T1000 (cell line): ENCODE measurements around the gene UNC5A.

Experiments used
- DNase-seq: peaks from one replicate; lab custom pipeline; 2025; ENCODE audit warnings: mixed read lengths; lab: John Stamatoyannopoulos, UW

The UNC5A gene

DNA sequence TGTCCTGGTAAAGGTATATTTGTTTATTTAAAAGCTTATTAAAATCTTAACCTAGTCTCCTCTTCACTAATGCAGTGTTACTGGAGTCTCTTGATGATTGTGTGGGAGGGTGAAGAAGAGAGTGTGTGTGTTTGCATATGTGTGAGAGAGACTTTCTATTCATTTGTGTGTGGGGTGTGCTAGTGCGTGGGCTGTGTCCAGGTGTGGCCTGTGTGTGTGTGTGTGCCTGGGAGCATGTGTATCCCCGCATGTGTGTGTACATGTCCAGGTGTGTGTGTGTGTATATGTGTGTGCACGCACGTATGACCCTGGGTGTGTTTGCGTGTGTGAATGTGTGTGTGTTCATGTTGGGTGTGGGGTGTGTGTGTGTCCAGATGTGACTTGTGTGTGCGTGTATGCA, 10.3 kb upstream of the UNC5A start:
- no peak for DNase-seq

DNA sequence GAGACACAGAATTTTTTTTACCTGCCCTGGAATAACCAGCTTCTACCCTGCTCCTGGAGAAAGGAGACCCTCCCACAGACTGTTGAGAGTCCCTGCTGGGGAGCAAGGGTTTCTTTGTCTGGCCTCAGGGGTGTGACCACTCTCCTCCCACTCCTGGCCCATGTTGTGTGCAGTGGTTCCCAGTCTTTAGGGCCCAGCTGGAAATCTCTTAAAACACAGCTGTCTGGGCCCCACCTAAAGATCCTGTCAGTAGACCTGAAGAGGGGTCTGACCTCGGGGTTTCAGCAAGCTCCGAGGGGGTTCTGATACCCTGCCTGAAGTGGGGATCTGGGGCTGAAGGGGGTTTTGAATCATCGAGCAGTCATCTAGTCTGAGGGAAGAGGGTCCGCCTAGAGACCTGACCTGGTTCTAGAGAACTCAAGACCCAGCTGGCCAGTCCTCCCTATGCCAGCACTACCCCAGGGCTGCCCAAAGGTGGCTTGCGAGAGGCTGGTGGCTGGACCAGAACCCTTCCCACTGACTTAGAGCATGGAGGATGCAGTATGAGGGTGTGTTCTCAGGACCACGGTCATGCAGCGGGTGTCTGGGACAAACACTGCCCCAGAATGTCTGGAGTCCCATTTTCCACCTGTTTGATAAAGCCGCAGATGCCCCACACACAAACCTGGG, 8.1 kb upstream of the UNC5A start:
- no peak for DNase-seq

DNA sequence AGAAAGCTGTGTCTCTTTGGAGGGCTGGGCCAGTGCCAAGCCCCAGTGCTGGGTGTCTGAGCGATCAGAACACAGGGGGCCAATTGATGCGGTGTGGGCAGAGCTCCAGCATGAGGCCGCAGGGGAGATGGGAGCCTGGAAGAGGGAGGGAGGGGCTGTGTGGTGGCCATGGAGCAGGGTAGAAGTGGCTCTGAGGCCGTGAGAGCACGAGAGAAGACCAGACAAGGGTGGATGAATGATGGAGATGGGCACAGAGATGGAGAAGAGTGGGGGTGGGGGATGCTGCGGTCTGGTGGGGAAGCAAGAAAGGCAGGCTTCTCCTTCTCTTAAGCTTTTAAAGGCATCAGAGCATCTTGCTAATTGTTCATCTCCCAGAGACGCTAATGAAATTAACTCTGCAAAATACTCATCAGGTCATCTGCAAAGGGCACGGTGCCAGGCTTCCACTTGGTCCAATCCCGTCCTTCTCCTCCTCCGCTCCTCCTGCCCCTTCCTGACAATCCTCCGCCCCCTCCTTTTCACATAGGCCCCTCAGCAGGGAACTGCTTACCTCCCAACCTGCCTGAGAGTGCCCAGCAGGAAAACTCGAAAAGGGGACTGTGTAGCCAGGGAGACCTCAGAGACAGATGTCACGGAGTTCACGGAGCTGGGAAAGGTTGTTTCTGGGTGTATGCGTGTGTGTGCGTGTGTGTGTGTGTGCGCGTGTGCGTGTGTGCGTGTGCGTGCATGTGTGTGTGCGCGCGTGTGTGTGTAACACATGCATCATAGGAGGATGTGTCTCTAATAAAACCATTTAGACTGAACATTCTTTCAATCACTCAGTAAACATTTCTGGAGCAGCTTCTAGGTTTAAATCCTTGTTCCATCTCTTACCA, 7.1 kb upstream of the UNC5A start:
- no peak for DNase-seq

DNA sequence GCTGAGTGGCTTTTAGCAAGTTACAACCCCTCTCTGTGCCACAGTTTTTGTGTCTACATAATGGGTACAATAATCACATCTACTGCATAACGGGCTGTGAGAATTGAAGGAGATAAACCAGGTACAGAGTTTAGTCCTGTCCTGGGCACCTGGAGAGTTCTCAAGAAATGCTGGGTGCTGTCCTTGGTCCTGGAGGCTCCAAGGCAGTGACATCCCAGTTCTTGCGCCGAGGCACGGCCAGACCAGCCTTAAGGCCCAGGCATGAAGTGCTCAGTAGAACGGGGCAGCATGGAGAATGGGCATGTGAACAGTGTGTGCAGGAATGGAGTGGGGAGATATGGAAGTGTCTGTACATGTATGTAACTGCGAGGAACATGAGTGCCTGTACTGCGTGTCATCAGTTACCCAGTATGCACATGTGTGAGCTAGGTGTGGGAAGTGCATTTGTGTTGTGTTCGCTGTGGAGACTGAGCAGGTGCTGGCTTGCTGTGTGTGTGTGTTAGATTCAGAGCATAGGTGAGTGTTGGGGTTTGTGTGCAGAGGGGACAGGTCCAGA, 6.3 kb upstream of the UNC5A start:
- DNase-seq, result no peak

DNA sequence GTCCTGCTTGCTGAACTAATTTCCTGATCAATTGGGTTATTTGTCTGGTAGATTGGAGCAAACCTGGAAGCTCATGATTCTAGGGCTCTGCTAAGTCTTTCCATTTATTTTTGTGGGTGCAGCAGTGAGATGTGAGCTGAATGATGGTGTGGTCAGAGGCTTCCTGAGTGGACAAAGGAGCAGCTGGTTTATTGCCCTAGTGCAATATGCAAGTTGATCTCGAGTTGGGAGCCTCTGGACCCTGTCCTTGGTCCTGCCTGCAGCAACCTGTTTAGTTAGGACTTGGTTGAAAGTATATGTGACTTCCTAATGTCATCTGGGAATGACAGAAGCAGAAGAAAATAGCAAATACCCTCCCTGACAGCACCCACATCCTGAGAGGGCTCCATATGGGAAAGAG, 4.2 kb upstream of the UNC5A start:
- DNase-seq, result no peak

DNA sequence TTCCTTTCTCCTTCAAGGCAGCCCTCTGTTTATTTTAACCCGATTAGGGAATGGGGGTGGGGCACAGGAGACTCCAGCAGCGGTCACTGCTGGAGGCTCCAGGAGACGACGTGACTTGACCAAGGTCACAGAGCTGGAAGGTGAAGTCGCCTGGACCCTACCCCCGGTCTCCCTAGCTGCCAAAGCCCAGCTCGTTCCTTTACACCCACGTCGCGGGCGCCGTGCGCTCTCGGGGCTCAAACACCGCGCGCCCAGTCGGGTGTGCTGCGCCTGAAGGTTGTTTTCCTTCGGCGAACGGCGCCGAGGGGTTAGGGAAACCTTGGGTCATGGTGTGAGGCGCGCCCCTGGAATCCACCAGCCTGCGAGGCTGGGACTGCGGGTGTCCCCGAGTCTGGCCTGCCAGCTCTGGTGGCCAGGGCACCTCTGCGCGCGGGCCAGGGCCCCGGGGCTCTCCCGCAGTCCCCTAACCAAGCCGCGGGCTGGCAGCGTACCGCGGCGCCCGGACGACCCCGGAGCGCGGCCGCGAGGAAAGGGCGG, 747 bp upstream of the UNC5A start:
- DNase-seq, result no peak

DNA sequence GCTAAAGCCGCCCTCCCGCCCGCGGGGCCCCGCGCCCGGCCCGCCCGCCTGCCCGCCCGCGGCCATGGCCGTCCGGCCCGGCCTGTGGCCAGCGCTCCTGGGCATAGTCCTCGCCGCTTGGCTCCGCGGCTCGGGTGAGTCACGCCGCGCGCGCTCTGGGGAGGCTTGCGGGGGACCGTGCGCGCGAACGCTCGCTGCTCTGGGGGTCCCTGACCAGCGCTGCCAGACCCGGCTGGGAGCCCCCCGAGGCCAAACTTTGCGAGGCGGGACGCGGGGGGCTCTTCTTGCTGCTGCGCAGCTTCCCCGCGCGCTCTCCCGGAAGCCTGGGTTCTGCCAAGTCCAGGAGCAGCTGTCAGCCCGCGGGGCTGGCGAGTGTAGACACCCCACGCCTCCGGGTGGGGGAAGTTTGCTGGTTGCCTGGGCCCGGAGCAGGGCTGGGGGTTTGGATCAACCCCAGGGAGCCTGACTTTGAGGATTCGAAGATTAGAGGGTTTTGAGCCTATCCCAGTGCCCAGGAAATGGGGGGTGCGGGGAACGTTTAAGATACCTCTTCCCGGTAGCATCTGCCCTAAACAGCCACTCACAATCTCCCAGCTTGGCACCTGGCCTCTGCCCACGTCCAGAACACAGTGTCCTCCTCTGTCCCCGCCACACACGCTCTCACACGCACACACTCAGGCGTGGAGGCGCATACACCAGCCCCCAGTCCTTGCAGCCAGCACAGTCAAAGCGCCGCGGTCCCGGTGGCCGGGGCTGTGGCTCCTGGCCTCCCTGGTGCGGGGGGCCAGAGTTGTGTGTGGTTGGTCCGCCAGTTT, 535 bp downstream of the UNC5A start:
- no peak for DNase-seq

DNA sequence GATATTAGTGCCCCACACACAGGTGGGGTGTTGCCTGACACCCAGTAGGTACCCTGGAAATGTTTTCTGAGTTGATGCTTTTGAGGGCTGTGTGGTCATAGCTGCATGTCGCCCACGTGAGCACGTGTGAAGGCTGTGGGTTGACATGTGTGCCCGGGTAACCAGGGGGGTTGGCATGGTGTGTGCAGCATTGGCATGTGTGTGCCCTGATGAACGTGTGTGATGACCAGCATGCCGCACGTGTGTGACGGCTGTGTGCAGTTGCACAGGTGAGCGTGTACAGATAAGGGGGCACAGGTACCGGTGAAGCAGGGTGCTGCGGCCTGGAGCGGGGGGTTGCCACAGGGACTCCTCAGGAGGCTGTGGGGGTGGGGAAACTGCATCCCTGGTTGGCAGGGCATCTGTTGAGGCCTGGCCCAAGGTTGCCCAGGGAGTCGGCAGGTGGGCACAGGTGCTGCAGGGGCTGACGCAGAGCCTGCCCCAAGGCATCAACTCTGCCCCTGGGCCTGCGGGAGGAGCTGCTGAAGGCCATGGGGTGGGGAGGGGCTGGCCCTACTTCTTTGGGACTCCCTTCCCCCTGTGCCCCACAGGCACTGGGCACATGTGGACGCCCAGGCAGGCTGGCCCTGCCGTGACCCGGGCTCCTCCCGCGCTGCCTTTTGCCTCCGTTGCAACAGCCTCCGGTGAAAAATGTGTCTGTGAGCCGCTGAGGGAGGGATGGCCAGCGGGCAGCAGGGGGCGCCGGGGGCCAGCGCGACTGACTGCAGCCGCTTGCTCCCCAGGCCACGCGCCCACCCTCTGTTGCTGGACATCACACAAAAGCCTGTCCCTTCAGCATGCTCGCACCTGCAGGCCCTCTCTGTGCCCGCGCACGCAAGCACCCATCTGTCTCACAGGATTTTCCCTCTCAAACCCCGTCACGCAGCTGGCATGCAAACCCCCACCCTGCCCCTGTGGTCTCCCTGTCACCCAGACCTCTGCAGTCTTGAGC, 2.2 kb downstream of the UNC5A start:
- no peak for DNase-seq

DNA sequence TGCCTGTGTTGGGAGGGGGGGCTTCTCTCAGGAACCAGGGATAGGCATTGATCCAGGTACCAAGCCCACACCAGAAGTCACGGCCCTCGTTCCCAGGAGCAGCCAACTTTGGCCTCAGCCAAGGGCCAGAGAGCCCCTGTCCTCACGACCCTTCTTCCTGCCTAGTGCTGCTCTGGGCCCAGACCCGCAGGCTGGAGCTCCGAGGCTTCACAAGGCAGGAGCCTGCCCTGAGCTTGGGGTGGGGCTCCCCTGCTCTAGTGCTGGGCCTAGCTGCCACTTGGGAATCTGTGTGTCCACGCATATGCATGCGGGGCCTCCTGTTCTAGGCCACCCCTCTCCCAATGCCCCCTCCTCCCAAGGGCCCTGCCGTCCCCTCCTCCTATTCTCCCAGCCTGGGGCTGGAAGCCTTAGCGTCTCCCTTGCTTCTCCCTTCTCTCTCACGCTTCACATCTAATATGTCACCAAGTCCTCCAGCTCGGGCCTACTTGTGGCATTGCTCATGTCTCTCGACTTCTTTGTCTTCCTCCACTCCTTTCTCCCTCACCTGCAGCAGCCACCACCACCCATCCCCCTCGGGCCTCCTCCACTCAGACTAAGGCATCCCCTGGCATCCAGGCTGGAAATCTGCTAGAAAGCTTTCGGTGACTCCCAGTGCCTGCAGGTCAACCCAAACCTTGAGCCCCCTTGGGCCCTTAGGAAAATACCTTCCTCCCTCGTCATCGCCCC, 3.4 kb downstream of the UNC5A start:
- no peak for DNase-seq

DNA sequence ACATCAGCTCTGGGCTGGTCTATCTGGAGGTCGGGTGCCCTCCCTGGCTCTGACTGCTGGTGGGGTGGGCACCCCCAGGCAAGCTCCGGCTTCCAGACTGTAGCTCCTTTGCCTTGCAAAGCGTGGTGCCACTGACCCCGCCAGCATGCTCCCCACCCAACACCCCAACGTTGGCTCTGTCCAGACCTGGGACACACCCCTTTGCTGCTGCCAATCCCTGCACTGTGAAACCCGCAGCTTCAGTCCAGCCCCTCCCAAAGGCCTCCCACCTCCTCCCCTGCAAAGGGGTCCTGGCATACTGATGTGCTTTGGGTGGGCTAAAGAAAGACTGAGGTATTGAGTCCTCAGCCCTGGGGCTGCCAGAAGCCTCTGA, 3.9 kb downstream of the UNC5A start:
- DNase-seq, result no peak

DNA sequence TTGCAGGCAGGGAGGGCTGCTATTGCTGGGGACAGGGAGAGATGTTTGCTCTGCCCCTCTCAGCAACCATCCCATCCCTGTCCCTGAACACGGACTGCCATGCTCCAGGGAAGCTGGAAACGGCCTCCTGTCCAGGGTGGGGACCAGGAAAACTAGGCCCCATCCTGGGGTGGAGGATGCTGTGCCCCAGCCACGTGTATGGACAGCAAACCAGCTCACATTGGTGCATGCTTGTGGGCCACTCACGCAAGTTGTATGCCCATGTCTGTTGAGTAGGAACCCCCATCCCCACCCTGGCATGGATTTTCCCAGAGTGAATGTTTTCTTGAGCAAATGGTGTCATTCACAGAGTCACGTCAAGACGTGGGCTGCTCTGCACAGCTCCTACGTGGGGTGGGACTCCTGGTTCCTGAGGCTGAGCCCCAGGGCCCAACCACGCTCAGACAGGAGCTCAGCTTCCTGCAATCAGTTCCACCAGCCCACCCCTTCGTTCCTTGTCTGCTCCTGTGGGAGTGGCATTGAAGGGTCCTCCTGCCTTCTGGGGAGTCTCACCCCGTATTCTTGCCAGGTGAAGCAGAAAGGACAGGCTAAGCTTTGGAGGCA, 4.6 kb downstream of the UNC5A start:
- no peak for DNase-seq

DNA sequence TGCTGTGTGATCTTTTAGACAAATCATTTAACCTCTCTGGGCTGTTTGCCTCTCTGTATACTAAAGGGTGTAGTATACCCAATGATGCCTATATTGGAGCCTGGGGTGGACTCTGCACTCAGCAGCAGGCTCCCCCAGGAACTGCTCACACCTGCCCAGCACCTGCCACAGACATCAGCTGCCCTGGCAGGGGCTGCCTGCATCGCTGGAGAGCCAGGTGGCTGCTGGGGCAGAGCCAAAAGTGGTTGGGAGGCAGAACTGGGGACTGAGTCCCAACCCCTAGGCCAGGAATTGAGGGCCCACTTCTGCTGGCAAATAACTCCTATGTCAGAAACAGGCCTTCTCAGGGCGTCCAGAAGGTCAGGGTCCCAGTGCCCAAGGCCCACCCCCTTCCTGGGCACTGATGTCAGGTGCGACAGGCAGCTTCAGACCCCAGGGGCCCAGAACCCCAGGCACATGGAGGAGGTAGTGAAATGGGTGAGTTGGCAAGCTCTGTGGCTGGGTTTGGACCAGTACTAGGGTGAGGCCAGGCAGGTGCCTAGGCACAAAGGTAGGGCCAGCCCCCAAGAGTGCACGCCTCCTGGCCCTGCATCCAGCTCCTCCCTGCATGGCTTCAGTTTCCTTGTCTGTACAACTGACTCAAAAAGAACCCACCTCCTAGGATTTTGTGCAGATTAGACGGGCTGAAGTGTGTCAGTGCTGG, 5.8 kb downstream of the UNC5A start:
- DNase-seq, result no peak

DNA sequence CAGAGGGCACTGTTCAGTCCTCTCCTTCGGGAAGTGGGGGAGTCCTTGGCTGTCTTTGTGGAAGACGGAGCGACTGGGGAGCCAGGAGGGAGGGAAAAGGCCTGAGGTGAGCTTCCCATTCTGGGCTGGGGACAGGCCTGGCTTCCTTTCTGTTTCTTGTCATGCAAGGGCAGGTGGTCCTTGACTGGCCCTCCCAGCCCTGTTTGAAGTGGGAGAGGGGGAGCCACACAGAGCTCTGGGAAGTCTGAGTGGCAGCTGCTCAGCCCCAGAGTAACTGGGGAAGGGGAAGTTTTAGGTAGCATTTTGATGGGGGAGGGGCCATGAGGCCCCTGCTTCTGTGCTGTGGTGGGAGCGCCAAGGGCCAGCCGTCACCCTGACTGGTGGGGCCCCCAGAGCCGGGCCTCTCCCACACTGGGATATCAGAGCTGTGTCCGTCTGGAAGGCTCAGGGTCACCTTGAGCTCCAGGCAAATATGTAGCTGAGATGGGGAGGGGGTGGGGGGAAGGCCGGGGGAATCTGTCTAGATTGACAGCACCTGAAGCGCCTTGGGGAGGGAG, 6.5 kb downstream of the UNC5A start:
- no peak for DNase-seq

DNA sequence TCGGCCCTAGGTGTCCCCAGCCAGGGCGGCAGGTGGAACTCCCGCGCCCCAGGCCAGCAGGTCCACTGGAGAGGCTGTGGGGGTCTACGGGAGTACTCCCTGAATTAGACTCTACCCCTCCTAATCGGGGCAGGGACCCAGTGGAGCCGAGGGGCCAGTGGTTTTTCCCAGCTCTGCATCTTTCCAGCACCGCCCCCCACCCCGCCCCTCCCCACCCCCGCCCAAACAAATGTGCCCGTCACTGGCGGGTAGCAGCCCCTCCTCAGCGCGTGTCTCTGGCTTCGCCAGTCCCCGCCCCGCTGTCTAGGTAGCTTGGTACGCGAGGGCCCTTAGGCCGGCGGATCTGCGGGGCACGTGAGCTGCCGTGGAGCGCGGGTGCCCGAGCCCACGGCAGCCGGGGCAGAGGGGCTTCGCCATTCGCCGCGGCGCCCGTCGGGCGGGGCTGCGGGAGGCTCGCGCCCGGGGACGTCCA, 7.0 kb downstream of the UNC5A start:
- no peak for DNase-seq

DNA sequence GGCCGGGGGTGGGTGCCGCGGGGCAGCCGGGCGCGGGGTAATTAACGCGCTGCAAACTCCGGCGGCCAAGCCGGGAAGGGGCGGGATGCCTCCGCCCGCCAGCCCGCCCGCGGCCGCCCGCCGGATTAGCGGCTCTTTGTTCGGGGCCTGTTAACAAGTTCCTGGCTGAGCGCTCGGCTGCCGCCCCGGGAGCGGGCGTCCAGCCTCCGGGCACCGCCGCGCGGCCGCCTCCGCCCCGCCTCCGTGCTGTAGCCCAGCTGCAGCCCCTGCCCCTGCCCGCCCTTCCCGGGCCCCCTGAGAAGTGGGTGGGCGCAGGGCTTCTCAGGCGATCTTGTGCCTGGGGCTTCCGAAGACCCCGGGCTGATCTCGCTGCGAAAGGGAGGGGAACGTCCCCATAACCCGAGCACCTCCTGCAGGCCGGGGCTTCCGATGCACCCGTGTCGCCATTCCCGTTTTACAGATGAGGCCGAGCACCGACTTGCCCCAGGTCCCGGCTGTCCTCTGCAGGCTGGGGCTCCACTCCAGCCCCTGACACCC, 7.5 kb downstream of the UNC5A start:
- DNase-seq, result no peak

DNA sequence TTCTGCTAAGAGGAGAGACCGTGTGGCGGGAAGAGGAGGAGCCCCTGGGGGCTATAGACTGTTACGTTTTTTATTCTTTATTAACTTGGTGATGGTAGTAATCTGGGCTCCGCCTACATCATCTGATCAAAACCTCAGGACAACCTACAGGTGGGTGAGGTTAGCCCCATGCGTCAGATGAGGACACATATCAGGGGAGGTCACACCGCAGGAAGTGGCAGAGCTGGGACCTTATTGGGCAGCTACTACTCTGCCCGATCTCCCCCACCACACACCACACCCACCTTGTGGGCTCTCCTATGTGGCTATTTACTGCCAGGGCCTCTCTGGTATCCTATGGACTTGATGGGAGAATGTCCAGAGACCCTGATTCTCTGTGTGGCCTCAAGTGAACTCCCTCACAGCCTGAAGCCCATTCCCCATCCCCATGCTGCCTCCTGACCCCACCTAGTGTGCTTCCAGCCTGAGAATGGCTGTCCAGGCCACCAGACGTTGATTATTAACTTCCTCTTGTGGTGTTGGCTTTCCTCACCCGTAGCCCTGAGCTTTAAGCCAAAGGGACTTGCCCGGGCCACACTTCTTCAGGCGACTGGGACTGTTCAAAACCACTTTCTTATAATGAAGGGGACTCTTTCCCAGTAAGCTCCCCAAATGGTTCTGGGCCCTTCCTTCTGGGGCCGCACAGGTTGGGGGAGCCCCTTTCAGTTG, 8.2 kb downstream of the UNC5A start:
- DNase-seq, result no peak

DNA sequence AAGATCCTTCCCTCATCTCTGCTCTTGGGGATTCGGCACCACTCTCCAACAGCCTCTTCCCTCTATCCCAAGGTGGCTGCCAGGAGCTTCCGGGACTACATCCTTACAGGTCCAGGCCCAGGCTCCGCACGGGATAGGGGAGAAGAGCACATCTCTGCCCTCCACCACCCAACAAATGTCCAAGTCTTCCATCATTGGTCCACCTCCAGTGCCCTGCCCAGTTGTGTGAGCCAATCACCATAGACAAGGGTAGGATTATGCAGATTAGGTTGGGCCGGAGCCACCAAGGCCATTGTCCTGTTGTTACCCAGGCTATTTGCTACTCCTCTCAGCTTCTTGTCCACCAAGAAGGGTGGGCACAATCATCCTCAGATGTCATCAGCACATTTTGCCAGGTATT, 9.1 kb downstream of the UNC5A start:
- DNase-seq, result no peak

DNA sequence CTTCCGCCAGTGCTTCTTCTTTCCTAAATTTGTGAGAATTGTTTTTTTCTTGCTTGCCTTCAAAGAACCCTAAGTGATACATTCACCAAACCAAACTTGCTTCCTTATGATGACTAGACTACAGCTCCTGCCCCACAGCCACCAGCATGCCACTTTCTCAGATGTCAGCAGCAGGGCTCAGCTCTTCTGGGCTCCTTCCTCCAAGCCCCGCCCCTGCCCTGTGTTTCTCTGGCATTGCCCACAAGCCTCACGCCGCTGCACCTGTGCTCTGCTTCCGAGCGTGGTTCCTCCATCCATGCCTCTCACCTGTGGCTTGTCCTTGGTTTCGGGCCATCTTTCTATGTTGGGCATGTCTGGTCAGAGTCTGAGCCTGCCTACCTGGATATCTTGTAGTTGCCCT, 10.6 kb downstream of the UNC5A start:
- DNase-seq, result no peak
